DMS 273 (cell line): ENCODE data around the gene PROX2.

ENCODE experiments used
- DNase-seq: peaks from one replicate; lab custom pipeline; 2025; ENCODE audit not compliant: unreplicated experiment; lab: John Stamatoyannopoulos, UW

Gene PROX2

GRCh38 chr14:74882103-74882920 is 6.4 kb upstream of the PROX2 start:
- peak; percentile 77 for DNase-seq

DNA sequence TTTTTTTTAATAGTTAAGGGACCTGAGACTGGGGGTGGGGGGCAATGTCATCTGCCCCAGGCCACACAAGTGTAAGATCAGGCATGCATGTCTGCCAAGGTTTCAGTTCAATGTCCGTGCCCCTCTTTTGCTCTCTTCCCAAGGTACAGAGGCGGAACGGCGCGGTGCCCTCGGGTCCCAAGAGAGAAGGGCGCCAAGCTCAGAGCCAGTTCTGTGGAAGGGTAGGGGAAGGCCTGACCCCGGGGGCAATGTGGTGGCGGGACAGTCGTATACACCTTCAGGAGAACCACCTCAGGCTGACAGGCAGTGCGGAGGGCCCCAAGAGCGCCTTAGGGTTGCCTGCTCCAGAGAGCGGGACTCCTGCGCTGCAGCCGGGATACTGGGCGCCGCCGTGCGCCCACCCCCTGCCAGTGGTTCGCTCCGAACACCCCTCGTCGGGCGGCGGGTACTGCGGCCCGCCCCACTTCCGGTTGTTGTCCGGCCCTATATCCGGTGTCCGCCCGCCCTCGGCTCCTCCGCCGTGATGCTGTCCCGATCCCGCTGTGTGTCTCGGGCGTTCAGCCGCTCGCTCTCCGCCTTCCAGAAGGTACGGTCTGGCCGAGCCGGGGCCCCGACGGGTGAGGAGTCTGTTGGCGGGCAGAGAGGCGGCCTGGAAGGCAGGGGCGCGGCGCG is 5.6 kb upstream of the PROX2 start, which contains the start of gene DLST:
Gene DLST, plus strand, starts transcription at position 486 of the 672 bp plus-strand sequence. Its CDS starts 38 bp downstream, at position 524.
- DNase-seq: peak; percentile 96

DNA sequence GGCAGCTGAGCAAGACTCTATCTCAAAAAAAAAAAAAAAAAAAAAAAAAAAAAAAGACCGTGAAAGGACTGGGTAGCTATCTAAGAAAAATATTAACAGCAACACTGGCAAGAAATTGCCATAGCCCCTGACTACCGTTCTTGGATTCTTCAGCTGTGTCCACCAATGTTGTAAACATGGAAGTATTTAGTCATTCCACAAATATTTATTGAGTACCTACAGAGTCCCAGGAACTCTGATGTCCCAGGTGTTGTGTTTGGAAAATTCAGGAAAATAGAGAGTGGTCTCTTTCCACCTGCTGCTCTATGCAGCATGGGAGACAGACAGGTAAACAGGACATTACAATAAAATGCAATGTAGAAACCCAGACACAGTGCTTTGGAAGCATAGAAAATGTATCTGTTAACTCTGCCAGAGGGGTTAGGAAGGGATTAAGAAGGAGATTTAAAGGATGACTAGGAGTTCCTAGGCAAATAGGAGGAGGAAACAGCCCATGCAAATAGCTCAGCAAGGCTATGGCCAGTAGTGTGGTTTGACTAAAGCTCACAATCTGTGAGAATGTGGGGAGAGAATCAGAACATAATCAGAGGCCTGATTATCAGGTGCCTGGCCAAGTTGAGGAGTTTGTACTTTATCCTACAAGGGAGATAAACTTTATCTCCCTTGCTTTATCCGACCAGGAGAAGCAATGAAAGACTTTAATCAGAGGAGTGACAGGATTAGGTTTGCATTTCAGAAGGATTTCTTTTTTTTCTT is 3.7 kb upstream of the PROX2 start:
- DNase-seq: no peak

DNA sequence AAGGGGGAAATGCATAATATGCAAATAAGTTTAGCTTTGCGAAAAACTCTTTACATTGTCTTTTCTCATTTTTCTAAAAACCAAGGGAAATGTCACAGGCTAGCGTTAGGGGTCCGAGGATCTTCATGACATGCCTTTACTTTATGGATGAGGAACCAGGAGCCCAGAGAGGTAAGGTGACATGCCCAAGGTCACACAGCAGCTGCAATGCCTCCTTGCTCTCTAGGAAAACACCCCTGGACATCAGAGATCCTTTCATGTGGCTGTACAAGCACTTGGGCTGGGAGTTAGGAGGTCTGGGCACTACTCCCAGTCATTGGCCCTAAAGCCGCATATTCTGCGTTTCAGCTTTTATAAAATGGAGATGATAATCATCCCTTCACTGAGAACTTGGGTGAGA is 741 bp downstream of the PROX2 start:
- DNase-seq: no peak

DNA sequence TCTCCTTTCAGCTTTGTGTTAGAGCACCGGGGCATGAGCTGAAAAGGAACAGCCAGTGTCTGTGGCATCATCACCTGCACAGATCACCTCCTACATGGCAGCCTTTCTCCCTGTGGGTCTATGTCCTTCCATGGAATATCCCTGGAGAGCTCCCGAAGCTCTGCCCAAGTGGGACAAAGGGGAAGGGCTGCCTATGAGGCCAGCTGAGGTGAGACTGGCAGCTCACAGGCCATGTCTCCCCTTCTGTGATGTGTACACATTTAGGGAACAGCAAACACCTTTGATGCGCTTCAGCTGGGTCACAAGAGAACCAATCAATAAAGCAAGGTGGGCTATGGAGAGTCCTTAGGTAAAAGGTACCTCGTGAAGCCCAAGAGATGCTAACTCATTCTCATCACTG is 4.1 kb downstream of the PROX2 start:
- DNase-seq: no peak

- DNase-seq: no peak
These were observed 7.2 kb downstream of the PROX2 start for GRCh38 chr14:74868739-74869138.

- DNase-seq: peak; percentile 54
These were observed 8.3 kb downstream of the PROX2 start for GRCh38 chr14:74867673-74868072.

- DNase-seq: no peak
These were observed 9.1 kb downstream of the PROX2 start for GRCh38 chr14:74866708-74867389.

DNA sequence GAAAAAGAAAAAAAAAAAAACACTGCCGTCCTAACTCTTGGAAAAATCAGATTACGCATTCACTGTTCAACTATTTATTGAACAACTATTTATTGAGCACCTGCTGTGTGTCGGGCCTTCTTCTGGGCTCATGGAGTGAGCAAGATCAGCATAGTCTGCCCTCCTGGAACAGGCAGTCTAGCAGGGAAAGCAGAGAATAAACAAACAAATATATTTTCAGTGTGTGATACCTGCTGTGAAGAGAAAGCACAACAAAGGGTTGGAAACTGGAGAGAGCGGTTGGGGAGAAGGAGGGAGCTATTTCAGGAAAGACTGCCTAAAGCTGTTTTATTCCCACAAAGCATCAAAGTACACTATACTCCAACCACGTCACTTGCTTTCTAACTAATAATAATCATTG is 10.8 kb downstream of the PROX2 start:
- DNase-seq: no peak

DNA sequence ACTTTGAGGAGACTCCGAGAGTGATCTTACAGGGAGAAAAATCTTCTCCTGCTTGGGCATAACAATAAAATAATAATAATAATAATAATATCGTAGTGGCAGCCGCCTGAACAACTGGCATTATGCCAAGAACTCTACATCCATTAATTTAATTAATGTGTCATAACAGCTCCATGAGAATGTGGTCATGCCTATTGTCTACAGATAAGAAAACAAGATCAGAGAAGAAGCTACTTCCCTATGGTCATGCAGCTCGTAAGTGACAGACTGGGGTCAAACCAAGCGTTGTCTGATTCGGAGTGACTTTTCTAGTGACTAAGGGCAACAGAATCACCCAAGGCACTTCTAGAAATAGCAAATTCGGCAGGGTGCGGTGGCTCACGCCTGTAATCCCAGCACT is 11.7 kb downstream of the PROX2 start:
- DNase-seq: no peak

- no peak for DNase-seq
These were observed 12.7 kb downstream of the PROX2 start for GRCh38 chr14:74863274-74863673.

GRCh38 chr14:74861734-74862090 is 14.2 kb downstream of the PROX2 start:
- DNase-seq: no peak

GRCh38 chr14:74860899-74861733 is 14.8 kb downstream of the PROX2 start:
- DNase-seq: peak; percentile 95

GRCh38 chr14:74859757-74860552 is 16.0 kb downstream of the PROX2 start:
- no peak for DNase-seq

GRCh38 chr14:74858022-74858421 is 17.9 kb downstream of the PROX2 start:
- DNase-seq: no peak

GRCh38 chr14:74856366-74856765 is 19.6 kb downstream of the PROX2 start:
- peak; percentile 18 for DNase-seq

DNA sequence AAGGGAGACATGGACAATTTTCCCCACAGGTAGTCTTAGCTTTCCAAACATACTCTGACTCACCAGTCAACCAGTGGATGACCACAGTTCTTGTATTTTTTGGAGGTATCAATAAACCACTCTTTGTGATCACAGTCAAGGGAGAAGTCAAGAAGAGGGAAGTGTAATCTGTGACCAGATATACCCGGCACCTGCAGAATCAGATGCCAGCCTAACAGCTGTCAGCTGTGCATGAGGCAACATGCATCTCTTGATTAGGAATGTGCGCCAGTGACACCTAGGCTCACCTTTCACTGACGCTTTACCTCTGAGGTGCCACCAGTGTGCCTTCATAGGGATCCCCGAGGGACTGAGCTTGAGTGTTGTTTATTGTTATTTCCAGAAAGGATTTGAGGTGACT is 20.0 kb downstream of the PROX2 start:
- no peak for DNase-seq

- DNase-seq: no peak
These were observed 20.9 kb downstream of the PROX2 start for GRCh38 chr14:74855021-74855420.

DNA sequence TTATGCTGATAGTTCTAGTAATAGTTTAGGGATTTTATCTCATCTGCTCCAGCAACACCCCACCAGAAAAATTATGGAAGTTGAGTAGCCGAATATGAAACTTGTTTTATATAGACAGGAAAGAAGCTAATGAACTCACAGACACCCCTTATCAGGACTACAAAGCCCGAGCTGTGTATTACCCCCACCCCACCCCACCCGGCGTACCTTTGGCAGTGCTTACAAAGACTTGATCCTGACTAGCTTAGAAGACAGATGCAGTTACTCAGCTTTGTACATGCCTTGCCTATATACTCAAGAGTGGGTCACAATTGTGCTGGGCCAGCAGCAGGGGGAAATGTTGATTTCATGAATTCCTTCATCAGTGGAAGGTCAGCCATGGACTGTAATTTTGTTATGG is 22.4 kb downstream of the PROX2 start:
- DNase-seq: no peak
